BLaER1 treated with 17β-estradiol and CSF1 and Interleukin-3, amounts not matched to agents 10 nM and 100 nM (cell line): ENCODE data around the gene FHIT.
A peak's percentile ranks its signal among the peaks of the same experiment; 100 is the strongest.

Source experiments
- H3K27ac ChIP-seq, 11 experiments: shearing (Covaris generic); formaldehyde crosslinking; 2 replicates each; pipeline ENCODE4 v1.8.1; 2022
- H3K27me3 ChIP-seq, 11 experiments: shearing (Covaris generic); formaldehyde crosslinking; 2 replicates each; pipeline ENCODE4 v1.8.1; 2022
- H3K36me3 ChIP-seq, 11 experiments: shearing (Covaris generic); formaldehyde crosslinking; 2 replicates each; pipeline ENCODE4 v1.8.1; 2022
- H3K4me1 ChIP-seq, 10 experiments: shearing (Covaris generic); formaldehyde crosslinking; 2 replicates each; pipeline ENCODE4 v1.8.1; 2022
- H3K4me2 ChIP-seq, 11 experiments: shearing (Covaris generic); formaldehyde crosslinking; 2 replicates each; pipeline ENCODE4 v1.8.1; 2022
- H3K4me3 ChIP-seq, 10 experiments: shearing (Covaris generic); formaldehyde crosslinking; 2 replicates each; pipeline ENCODE4 v1.8.1; 2022
- H3K9ac ChIP-seq, 11 experiments: shearing (Covaris generic); formaldehyde crosslinking; 2 replicates each; pipeline ENCODE4 v1.8.1; 2022
- H3K9me3 ChIP-seq, 11 experiments: shearing (Covaris generic); formaldehyde crosslinking; replicated peaks in 1 of 11; 2 replicates each; pipeline ENCODE4 v1.8.1; 2022
- H4K20me1 ChIP-seq, 11 experiments: shearing (Covaris generic); formaldehyde crosslinking; 2 replicates each; pipeline ENCODE4 v1.8.1; 2022
- Cebpa-rat ChIP-seq, 11 experiments: shearing (Covaris generic); IDR thresholded peaks; 2 replicates each; pipeline ENCODE4 v1.8.1; 2022

FHIT gene

DNA sequence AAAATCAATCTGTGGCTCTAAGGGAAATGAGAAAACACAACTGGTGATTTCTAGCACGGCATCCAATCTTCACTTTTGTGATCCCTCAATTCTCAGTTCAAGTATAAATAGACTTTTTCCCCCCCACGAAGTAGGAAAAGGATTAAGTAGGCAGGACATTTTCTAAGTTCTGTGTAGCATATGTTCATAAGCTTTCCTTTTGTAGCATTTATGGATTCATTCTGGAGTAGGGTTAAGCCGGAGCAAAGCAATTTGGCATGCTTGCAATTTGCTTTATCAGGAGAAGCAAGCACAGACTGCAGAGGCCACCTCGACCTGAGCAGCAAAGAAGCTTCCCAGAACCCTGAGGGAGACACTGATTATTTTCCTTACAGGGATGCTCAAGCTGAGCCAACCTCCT is 66.3 kb downstream of the FHIT start:
- no peaks in the 10 kb centered on the region for H3K27me3 ChIP-seq
- H3K36me3 ChIP-seq = no peaks in the 10 kb centered on the region
- H3K9me3 ChIP-seq = peaks cover 0 to 4% (median 0%) of the 10 kb centered on the region in 11 experiments; a peak in 1 of 22 replicates
- H3K4me3 ChIP-seq = no peak overlapping the region
- peaks cover 0 to 12% (median 0%) of the 10 kb centered on the region in 10 experiments; a peak in 4 of 20 replicates for H3K4me1 ChIP-seq
- no peak overlapping the region for H3K9ac ChIP-seq
- TF ChIP-seq Cebpa-rat (IDR thresholded peaks at IDR 0.05) = no peak
- H3K27ac ChIP-seq = no peak overlapping the region
- no peak overlapping the region for H3K4me2 ChIP-seq
- H4K20me1 ChIP-seq = no peaks in the 10 kb centered on the region; a peak in 1 of 22 replicates

DNA sequence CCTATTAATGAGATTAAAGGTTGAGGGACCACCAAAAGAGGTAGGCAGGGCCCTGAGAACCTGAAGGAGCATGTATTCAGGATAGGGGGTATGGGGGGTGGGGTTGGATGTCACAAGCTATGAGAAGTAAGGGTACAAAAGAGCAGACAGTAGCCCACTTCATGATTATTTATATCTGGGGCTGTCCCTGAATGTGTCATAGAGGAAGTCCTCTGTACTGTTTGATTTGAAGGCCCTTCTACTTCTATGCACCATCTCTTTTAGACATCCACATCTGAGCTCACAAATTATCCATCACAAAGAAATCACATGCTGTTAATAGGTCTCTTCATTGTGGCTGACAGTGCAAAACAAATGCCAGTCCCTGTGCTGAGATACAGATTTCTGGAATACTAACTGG is 68.6 kb downstream of the FHIT start:
- H3K4me2 ChIP-seq = peak overlapping the region in 2 of 11 experiments; percentile 11 to 23; a peak in 5 of 22 replicates
- no peaks in the 10 kb centered on the region for H3K9me3 ChIP-seq
- H3K4me1 ChIP-seq = peaks cover 0 to 12% (median 0%) of the 10 kb centered on the region in 10 experiments; a peak in 4 of 20 replicates
- no peaks in the 10 kb centered on the region for H3K27me3 ChIP-seq
- H4K20me1 ChIP-seq = no peaks in the 10 kb centered on the region; a peak in 1 of 22 replicates
- no peak for TF ChIP-seq Cebpa-rat (IDR thresholded peaks at IDR 0.05)
- H3K9ac ChIP-seq = no peak overlapping the region
- H3K36me3 ChIP-seq = no peaks in the 10 kb centered on the region
- no peak overlapping the region for H3K27ac ChIP-seq
- no peak overlapping the region for H3K4me3 ChIP-seq

DNA sequence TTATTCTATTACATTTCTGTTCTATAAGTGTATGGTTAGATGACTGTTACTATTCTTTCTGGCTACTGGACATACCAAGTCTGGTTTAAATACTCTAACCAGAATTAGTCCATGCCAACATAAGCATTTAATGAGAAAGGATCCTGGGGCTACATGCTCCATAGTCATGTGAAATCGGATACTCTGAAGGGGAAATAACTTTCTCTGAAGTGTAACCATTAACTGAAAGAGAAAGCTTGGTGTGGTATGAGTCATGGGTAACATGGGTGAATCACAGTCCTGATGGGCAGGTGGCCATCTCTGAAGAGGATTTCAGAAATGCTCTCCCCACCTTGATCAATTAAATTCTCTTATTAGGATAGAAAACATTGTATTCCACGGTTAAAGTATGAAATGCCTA is 69.4 kb downstream of the FHIT start:
- Histone ChIP-seq H3K9me3 (no peaks in the 10 kb centered on the region), H3K4me2 (no peak overlapping the region), H3K4me1 (peaks cover 0 to 12% (median 0%) of the 10 kb centered on the region in 10 experiments; a peak in 4 of 20 replicates), H3K9ac (no peak overlapping the region), H3K27me3 (no peaks in the 10 kb centered on the region), H3K36me3 (no peaks in the 10 kb centered on the region), H3K27ac (no peak overlapping the region), H3K4me3 (no peak overlapping the region), H4K20me1 (no peaks in the 10 kb centered on the region; a peak in 1 of 22 replicates)
- no peak for TF ChIP-seq Cebpa-rat (IDR thresholded peaks at IDR 0.05)

DNA sequence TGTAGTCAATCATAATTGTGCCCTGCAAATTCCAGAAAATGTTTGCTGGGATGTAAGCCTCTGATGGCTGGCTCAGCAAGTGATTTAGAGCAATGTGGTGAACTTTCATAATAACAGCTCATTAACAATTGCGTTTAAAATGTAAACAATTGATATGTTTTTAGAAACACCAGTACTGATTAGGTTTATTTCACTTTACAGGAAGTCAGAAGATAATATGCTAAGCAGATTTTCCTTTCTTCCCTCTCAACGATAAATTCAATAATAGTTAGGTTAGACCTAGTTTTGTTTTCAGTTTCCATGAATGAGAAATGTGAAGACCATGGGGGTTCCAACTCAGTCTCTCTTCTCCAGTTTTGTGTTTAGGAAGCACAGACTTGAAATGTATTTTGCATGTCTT is 71.0 kb downstream of the FHIT start:
- Histone ChIP-seq H3K4me3 (no peak overlapping the region), H3K9me3 (no peaks in the 10 kb centered on the region), H3K36me3 (no peaks in the 10 kb centered on the region), H3K27me3 (no peaks in the 10 kb centered on the region), H4K20me1 (no peaks in the 10 kb centered on the region), H3K4me1 (peaks cover 0 to 12% (median 0%) of the 10 kb centered on the region in 10 experiments; a peak in 4 of 20 replicates), H3K27ac (no peak overlapping the region), H3K4me2 (no peak overlapping the region), H3K9ac (no peak overlapping the region)
- no peak for TF ChIP-seq Cebpa-rat (IDR thresholded peaks at IDR 0.05)

DNA sequence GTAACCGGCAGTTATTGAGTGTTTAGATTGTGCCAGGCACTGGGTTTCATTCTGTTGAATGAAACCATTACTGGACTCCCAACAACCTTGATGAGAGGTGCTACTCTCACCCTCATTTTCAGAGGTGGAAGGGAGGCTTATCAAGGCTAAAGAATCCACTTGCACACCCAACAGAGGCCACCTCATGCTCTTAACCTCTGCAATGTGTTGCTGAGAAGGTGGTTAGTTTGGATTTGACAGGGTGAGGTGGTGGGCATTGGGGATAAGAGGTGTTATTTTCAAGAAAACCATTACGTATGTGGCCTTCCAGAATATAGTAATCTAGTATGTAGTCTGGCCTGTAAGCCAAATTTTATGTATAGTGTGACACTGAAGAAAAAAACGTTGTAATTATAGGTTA is 73.1 kb downstream of the FHIT start:
- H3K4me2 ChIP-seq = no peak overlapping the region
- no peak for TF ChIP-seq Cebpa-rat (IDR thresholded peaks at IDR 0.05)
- no peak overlapping the region for H3K9ac ChIP-seq
- no peak overlapping the region for H3K4me3 ChIP-seq
- H3K4me1 ChIP-seq = peaks cover 0 to 12% (median 0%) of the 10 kb centered on the region in 10 experiments; a peak in 4 of 20 replicates
- no peaks in the 10 kb centered on the region for H3K36me3 ChIP-seq
- no peak overlapping the region for H3K27ac ChIP-seq
- no peaks in the 10 kb centered on the region for H3K27me3 ChIP-seq
- no peaks in the 10 kb centered on the region for H3K9me3 ChIP-seq
- H4K20me1 ChIP-seq = no peaks in the 10 kb centered on the region

DNA sequence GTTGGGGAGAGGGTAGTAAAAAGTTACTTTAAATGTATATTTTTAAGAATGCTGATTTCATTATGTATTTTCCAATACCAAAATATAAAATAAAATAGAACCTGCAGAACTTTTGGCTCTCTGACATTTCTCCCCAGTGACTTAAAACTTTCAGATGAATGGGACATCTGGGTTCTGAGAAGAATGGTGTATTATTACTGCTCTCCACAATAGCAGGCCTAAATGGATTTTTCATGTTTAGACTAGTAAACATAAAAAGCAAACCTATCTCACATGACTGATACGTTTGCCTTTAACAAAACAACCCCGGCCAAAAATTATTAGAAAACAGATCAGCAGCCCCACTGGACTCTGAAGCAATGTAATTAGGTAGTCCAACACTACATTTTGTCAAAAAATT is 73.8 kb downstream of the FHIT start:
- no peaks in the 10 kb centered on the region for H3K9me3 ChIP-seq
- no peak overlapping the region for H3K4me2 ChIP-seq
- H3K4me3 ChIP-seq = no peak overlapping the region
- H3K27me3 ChIP-seq = no peaks in the 10 kb centered on the region
- no peaks in the 10 kb centered on the region for H4K20me1 ChIP-seq
- peaks cover 0 to 5% (median 0%) of the 10 kb centered on the region in 10 experiments; a peak in 4 of 20 replicates for H3K4me1 ChIP-seq
- no peak overlapping the region for H3K9ac ChIP-seq
- H3K27ac ChIP-seq = no peak overlapping the region
- TF ChIP-seq Cebpa-rat (IDR thresholded peaks at IDR 0.05) = no peak
- H3K36me3 ChIP-seq = no peaks in the 10 kb centered on the region

DNA sequence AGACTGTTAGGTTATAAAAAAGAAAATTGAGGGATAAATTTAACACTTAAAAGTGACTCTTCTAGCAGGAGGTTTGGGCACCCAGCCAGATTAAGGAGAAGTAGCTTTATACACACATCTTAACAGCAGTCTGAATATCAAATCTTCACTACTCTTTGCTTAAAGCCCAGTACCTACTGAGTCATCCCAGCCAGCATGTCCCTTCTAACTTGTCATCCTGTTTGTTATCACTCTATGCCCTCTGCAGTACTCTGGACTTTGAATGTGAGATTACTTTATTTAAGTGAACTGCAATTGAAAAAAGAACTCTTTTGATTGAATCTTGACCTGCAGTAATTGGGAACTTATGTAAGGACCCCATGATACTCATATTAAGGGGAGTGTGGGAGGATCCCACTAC is 77.6 kb downstream of the FHIT start:
- H3K9me3 ChIP-seq = no peaks in the 10 kb centered on the region
- H3K27me3 ChIP-seq = no peaks in the 10 kb centered on the region
- H3K9ac ChIP-seq = no peak overlapping the region
- TF ChIP-seq Cebpa-rat (IDR thresholded peaks at IDR 0.05) = no peak
- H3K4me3 ChIP-seq = no peak overlapping the region
- no peak overlapping the region for H3K4me2 ChIP-seq
- no peak overlapping the region for H3K27ac ChIP-seq
- H3K4me1 ChIP-seq = no peaks in the 10 kb centered on the region
- H3K36me3 ChIP-seq = no peaks in the 10 kb centered on the region
- H4K20me1 ChIP-seq = no peaks in the 10 kb centered on the region

DNA sequence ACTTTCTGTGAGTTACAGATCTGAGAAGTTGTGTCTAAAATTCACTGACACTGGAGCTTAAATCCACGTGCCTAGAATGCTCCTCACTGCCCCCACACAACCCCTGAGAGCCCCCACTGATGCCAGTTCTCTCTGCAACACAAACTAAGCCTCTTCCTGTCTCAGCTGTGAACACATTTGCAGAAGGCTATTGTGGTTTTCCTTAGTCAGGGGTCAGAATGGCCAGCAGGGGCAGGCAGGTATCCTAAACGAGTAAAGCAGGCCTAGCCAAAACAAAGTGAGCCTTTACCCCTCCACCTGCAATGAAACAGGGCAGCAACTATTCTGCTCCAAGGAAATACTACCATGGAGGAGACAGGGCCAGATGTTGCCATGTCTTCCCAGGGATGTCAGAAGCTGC is 78.6 kb downstream of the FHIT start:
- Histone ChIP-seq H3K36me3 (no peaks in the 10 kb centered on the region), H3K27me3 (no peaks in the 10 kb centered on the region), H3K4me3 (no peak overlapping the region), H3K4me2 (no peak overlapping the region), H3K9me3 (no peaks in the 10 kb centered on the region), H3K27ac (no peak overlapping the region), H4K20me1 (no peaks in the 10 kb centered on the region), H3K9ac (no peak overlapping the region), H3K4me1 (no peaks in the 10 kb centered on the region)
- TF ChIP-seq Cebpa-rat (IDR thresholded peaks at IDR 0.05) = no peak

DNA sequence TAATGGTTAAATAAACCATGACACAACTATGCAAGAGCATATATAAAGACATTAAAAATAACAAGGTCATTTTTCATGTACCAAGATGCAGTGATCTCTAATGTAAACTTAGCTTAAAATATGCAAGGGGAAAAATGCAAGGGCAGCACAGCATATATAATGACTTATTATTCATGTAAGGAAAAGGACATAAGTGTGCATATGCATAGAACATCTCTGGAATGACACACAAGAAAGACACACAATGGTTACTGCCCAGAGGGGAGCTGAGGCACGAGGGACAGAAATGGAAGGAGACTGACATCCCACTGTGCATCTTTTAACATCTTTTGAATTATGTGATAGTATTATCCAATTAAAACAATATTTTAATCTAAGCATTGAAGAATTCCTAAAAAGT is 79.0 kb downstream of the FHIT start:
- Histone ChIP-seq H3K4me3 (no peak overlapping the region), H3K27me3 (no peaks in the 10 kb centered on the region), H3K9ac (no peak overlapping the region), H4K20me1 (no peaks in the 10 kb centered on the region), H3K9me3 (no peaks in the 10 kb centered on the region), H3K4me2 (no peak overlapping the region), H3K4me1 (no peaks in the 10 kb centered on the region), H3K36me3 (no peaks in the 10 kb centered on the region), H3K27ac (no peak overlapping the region)
- no peak for TF ChIP-seq Cebpa-rat (IDR thresholded peaks at IDR 0.05)

DNA sequence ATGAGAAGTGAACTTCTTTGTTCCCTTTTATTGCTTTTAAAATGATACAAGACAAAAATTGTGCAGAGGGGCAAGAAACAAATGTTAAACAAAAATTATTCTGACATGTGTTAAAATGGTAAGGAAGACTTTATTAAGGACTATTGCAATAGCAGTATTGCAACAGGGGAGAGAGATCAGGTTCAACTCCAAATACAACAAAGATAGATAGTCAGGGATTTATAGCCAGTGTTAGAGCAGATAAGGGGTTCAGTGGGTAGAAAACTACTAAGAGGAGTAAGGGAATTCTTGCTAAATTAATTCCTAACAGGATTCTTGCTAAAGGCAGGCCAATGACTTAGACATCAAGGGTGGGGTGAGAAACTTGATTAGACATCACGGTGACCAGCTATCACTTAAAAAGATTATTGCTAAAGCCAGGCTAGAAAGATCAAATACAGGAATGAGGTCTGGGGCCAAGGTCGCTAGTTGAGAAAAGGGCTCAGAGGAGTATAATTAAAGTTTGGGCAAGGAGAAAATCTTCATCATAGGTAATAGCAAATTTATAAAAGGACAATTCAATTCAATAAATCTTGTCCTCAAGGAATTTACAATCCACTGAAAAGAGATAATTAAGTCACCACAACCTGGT is 81.5 kb downstream of the FHIT start:
- H3K4me2 ChIP-seq = no peak overlapping the region
- peaks cover 0 to 15% (median 10%) of the 10 kb centered on the region in 11 experiments; a peak in 12 of 22 replicates for H3K9me3 ChIP-seq
- no peak overlapping the region for H3K27ac ChIP-seq
- H3K27me3 ChIP-seq = no peaks in the 10 kb centered on the region
- no peak overlapping the region for H3K9ac ChIP-seq
- peaks cover 0 to 14% (median 0%) of the 10 kb centered on the region in 11 experiments; a peak in 5 of 22 replicates for H3K36me3 ChIP-seq
- no peaks in the 10 kb centered on the region for H4K20me1 ChIP-seq
- TF ChIP-seq Cebpa-rat (IDR thresholded peaks at IDR 0.05) = no peak
- no peaks in the 10 kb centered on the region for H3K4me1 ChIP-seq
- H3K4me3 ChIP-seq = no peak overlapping the region
